ENCODE results near the gene RNF38.

The RNF38 gene

DNA sequence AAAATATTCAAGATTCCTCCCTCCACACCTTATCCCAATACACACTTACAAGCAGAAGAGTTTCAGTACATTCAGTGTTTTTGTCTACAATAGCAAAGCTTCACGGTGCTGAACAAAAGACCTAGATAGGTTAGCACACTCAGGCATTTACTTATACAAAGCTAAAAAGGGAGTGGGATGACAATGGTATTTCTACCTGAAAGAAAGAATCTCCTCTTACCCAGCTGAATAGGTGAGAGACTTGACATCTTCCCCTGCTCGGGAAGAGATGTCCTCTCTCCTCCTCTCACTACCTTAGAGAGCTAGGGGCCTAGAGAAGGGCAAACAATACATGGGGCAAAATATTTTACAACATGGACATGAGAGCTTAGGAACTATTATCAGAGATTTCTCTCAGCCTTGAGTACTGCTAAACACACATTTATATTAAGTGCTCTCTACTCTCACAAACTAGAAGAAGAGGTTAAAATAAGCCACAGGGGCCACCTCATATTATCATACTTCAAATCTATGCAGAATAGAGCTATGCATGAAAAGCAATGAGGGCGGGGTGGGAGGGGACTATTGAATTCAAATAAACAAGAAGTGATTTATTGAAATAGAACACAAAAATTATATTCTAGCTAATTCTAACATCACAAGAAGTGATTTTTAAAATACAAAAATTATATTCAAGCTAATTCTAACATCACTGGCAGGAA lies 38.6 kb upstream of the RNF38 start:
- TF ChIP-seq, protein P1, sequence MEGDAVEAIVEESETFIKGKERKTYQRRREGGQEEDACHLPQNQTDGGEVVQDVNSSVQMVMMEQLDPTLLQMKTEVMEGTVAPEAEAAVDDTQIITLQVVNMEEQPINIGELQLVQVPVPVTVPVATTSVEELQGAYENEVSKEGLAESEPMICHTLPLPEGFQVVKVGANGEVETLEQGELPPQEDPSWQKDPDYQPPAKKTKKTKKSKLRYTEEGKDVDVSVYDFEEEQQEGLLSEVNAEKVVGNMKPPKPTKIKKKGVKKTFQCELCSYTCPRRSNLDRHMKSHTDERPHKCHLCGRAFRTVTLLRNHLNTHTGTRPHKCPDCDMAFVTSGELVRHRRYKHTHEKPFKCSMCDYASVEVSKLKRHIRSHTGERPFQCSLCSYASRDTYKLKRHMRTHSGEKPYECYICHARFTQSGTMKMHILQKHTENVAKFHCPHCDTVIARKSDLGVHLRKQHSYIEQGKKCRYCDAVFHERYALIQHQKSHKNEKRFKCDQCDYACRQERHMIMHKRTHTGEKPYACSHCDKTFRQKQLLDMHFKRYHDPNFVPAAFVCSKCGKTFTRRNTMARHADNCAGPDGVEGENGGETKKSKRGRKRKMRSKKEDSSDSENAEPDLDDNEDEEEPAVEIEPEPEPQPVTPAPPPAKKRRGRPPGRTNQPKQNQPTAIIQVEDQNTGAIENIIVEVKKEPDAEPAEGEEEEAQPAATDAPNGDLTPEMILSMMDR (IDR thresholded peaks at IDR 0.05), result no peak

DNA sequence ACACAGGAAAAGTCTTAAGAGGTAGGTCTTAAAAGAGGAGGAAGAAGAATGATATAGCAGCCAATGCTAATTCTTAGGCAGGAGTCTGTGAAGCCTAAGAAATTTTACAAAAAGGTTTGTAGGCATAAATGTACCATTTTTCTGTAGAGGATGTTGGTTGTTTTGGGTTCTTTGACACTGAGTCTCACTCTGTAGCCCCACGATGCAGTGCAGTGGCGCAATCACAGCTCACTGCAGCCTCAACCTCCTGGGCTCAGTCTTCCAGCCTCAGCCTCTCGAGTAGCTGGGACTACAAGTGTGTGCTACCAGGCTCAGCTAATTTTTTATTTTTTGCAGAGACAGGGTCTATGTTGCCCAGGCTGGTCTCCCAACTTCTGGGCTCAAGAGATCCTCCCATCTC lies 37.7 kb upstream of the RNF38 start:
- TF ChIP-seq, protein P1 (IDR thresholded peaks at IDR 0.05), result no peak

DNA sequence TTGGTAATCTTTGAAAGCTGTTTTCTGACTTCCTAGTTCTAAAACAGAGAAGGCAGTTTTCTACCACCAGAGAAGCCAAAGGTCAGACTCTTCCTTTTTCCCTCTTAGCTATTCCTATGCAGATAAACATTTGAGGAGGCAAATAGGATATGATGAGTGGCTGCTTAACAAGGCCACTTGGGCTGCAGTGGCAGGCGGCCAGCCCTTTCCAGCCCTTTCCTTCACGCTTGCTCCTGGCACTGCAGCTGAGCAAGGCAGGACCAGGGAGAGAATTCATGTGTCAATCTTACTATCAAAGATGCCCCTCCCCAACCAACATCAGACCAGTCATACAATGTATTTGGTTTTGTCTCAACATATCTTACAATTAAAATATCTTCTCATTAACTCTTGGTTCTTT lies 36.8 kb upstream of the RNF38 start:
- TF ChIP-seq, protein P1 (IDR thresholded peaks at IDR 0.05), result no peak

DNA sequence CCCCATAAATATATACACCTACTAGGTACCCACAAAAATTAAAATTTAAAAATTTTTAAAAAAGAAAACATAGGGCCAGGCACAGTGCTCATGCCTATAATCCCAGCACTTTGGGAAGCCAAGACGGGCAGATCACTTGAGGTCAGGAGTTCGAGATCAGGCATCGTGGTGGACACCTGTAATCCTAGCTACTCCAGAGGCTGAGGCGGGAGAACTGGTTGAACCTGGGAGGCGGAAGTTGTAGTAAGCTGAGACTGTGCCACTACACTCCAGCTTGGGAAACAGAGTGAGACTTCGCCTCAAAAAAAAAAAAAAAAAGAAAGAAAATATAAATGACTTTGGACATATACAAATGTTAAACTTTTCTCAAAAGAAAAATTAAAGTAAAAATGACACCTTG lies 33.3 kb upstream of the RNF38 start:
- TF ChIP-seq, protein P1 (IDR thresholded peaks at IDR 0.05), result no peak

DNA sequence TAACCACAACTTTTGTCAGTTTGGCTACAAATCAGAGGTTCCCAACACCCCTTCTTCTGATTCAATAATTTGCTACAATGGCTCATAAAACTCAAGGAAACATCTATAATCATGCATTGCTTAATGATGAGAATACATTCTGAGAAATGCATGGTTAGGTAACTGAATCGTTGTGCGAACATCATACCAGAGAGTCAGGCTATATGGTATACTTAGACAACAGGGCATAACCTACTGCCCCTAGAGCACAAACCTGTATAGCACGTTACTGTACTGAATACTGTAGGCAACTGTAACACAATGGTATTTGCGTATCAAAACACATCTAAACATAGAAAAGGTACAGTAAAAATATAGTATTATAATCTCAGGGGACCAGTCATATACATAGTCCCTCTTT lies 31.0 kb upstream of the RNF38 start:
- TF ChIP-seq, protein P1 (IDR thresholded peaks at IDR 0.05), result no peak

DNA sequence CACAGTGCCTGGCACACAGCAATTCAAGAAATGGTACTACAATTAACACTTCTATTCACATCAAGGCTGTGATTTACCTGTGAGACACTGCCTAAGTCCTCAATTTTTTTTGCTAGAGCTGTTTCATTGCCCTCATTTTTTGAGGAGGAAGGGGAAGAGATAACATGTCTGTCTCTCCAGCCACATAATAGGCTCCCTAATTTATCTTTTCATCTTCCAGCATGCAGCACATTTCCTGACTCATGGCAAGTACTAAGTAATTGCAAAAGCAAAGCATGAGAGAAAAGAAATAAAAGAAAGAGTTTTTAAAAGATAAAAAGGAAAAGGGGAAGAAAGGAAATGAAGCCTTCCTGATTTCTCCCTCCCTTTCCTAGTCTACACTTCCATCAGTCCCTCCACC lies 26.9 kb upstream of the RNF38 start:
- TF ChIP-seq, protein P1 (IDR thresholded peaks at IDR 0.05), result no peak

DNA sequence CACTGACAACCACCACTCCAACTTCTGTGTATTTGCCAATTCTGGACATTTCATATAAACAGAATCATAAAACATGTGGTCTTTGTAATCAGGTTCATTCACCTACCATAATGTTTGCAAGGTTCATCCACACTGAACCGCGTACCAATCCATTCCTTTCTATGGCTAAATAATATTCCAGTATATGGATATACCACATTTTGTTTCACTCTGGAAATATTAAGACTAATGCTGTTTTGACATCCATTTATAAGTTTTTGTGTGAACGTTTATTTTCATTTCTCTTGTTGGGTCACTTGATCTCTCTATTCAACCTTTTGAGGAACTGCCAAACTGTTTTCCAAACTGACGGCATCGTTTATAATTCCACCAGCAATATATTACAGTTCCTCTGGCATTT lies 26.3 kb upstream of the RNF38 start:
- TF ChIP-seq, protein P1 (IDR thresholded peaks at IDR 0.05), result no peak
